GDM1 (cell line): Measurements from ENCODE around the gene DCAF10.
A peak's percentile ranks its signal among the peaks of the same experiment; 100 is the strongest.
"Not testable (repeated sequence)": the region's sequence is repeated elsewhere in the genome, so short reads cannot be mapped to it uniquely, and the experiment has no call there.

Experiments used
- DNase-seq: peaks from one replicate; lab custom pipeline; 2025; lab: John Stamatoyannopoulos, UW

Gene DCAF10

GRCh38 chr9:37870081-37870798 lies 69.6 kb downstream of the DCAF10 start:
- DNase-seq: no peak

GRCh38 chr9:37870799-37871176 lies 70.2 kb downstream of the DCAF10 start:
- no peak for DNase-seq

GRCh38 chr9:37873955-37874354 lies 73.4 kb downstream of the DCAF10 start:
- no peak for DNase-seq

GRCh38 chr9:37876376-37876775 lies 75.8 kb downstream of the DCAF10 start:
- no peak for DNase-seq

GRCh38 chr9:37880916-37881479 lies 80.4 kb downstream of the DCAF10 start:
- no peak for DNase-seq

GRCh38 chr9:37887977-37888583 lies 87.5 kb downstream of the DCAF10 start:
- not testable (repeated sequence) for DNase-seq

- no peak for DNase-seq
These were observed 88.9 kb downstream of the DCAF10 start for GRCh38 chr9:37889536-37889935.

GRCh38 chr9:37891042-37891441 lies 90.4 kb downstream of the DCAF10 start:
- not testable (repeated sequence) for DNase-seq

- no peak for DNase-seq
These were observed 91.5 kb downstream of the DCAF10 start for GRCh38 chr9:37892063-37892462.

- no peak for DNase-seq
These were observed 97.1 kb downstream of the DCAF10 start for GRCh38 chr9:37897665-37898064.

GRCh38 chr9:37899041-37899440 lies 98.4 kb downstream of the DCAF10 start:
- no peak for DNase-seq

- no peak for DNase-seq
These were observed 101.5 kb downstream of the DCAF10 start for GRCh38 chr9:37902131-37902530.

GRCh38 chr9:37902796-37903646 lies 102.4 kb downstream of the DCAF10 start:
- no peak for DNase-seq

- peak; percentile 90 for DNase-seq
These were observed 103.2 kb downstream of the DCAF10 start, which contains the start of gene SLC25A51 for GRCh38 chr9:37903647-37904444. Gene SLC25A51, minus strand, starts transcription at chr9:37904127. Its CDS starts 15,577 bp downstream, at chr9:37888550.

GRCh38 chr9:37904445-37905130 lies 104.0 kb downstream of the DCAF10 start:
- DNase-seq: no peak

- DNase-seq: no peak
These were observed 104.5 kb downstream of the DCAF10 start for GRCh38 chr9:37905131-37905505.

GRCh38 chr9:37905776-37906175 lies 105.2 kb downstream of the DCAF10 start:
- no peak for DNase-seq

- DNase-seq: no peak
These were observed 106.0 kb downstream of the DCAF10 start for GRCh38 chr9:37906312-37907239.

GRCh38 chr9:37908283-37908682 lies 107.7 kb downstream of the DCAF10 start:
- no peak for DNase-seq

GRCh38 chr9:37908698-37909186 lies 108.1 kb downstream of the DCAF10 start:
- DNase-seq: no peak
